HG02870 (cell line): ENCODE results near the gene CCDC178.
A peak's percentile ranks its signal among the peaks of the same experiment; 100 is the strongest.
"Not testable (repeated sequence)": the region's sequence is repeated elsewhere in the genome, so short reads cannot be mapped to it uniquely, and the experiment has no call there.

Experiments
- ATAC-seq: cut with Tn5 transposase; IDR thresholded peaks from one replicate; pipeline ENCODE4 v1.9.1; 2021; ENCODE audit warnings: mild to moderate bottlenecking, moderate library complexity; ENCODE audit not compliant: unreplicated experiment

The CCDC178 gene

GRCh38 chr18:33440060-33441043, at the start of gene CCDC178:
TSS of gene CCDC178 (minus strand) at chr18:33440721. CDS start at chr18:33412088, 28,633 bp downstream.
- no peak for ATAC-seq

GRCh38 chr18:33483908-33484307, 43.4 kb upstream of the CCDC178 start:
- ATAC-seq, result no peak

- ATAC-seq, result no peak
Measured at GRCh38 chr18:33472509-33472908, 32.0 kb upstream of the CCDC178 start.

- ATAC-seq, result no peak
Measured at GRCh38 chr18:33470216-33470615, 29.7 kb upstream of the CCDC178 start.

- no peak for ATAC-seq
Measured at GRCh38 chr18:33469699-33470098, 29.2 kb upstream of the CCDC178 start.

- no peak for ATAC-seq
Measured at GRCh38 chr18:33467531-33467930, 27.0 kb upstream of the CCDC178 start.

- ATAC-seq, result no peak
Measured at GRCh38 chr18:33466822-33467221, 26.3 kb upstream of the CCDC178 start.

GRCh38 chr18:33460681-33461080, 20.2 kb upstream of the CCDC178 start:
- ATAC-seq, result no peak

- no peak for ATAC-seq
Measured at GRCh38 chr18:33459612-33460011, 19.1 kb upstream of the CCDC178 start.

GRCh38 chr18:33446604-33447003, 6.1 kb upstream of the CCDC178 start:
- no peak for ATAC-seq

GRCh38 chr18:33444709-33445108, 4.2 kb upstream of the CCDC178 start:
- no peak for ATAC-seq

GRCh38 chr18:33432857-33433256, 7.7 kb downstream of the CCDC178 start:
- no peak for ATAC-seq

- ATAC-seq, result no peak
Measured at GRCh38 chr18:33427549-33427948, 13.0 kb downstream of the CCDC178 start.

GRCh38 chr18:33424266-33424946, 16.1 kb downstream of the CCDC178 start:
- no peak for ATAC-seq

- no peak for ATAC-seq
Measured at GRCh38 chr18:33421225-33421624, 19.3 kb downstream of the CCDC178 start.

- ATAC-seq, result peak; percentile 85
Measured at GRCh38 chr18:33404244-33404873, 36.2 kb downstream of the CCDC178 start.

- not testable (repeated sequence) for ATAC-seq
Measured at GRCh38 chr18:33398939-33399338, 41.6 kb downstream of the CCDC178 start.

- no peak for ATAC-seq
Measured at GRCh38 chr18:33375829-33376228, 64.7 kb downstream of the CCDC178 start.

GRCh38 chr18:33372442-33372841, 68.1 kb downstream of the CCDC178 start:
- ATAC-seq, result no peak

- ATAC-seq, result no peak
Measured at GRCh38 chr18:33369711-33370449, 70.6 kb downstream of the CCDC178 start.

- no peak for ATAC-seq
Measured at GRCh38 chr18:33356735-33357134, 83.8 kb downstream of the CCDC178 start.
